SW 1271 (cell line): ENCODE results near the gene NEGR1.

Source experiments
- DNase-seq, 2 experiments: peaks; one replicate each; lab custom pipeline; 2025; lab: John Stamatoyannopoulos, UW

The NEGR1 gene

GRCh38 chr1:71561206-71561605, 721.1 kb downstream of the NEGR1 start:
- DNase-seq = no peak

DNA sequence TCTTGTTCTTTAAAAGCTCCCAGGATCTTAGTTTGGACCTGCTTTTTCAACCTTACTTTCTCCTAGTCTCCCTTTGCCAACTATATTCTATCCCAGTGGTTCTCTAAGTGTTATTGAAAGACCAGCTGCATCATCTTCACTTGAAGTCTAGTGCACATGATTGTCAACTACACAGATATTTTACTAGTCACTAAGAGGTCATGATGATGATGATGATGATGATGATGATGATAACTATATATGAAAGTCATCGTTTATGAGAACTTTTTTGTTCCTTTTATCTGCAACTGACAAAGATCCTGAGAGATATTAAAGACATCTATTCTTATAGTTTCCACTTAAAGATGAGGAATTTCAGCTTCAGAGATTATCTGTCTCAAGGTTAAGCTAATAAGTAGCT, 722.5 kb downstream of the NEGR1 start:
- no peak for DNase-seq

GRCh38 chr1:71557138-71557537, 725.2 kb downstream of the NEGR1 start:
- DNase-seq = no peak

GRCh38 chr1:71548398-71548890, 733.9 kb downstream of the NEGR1 start:
- DNase-seq = no peak

DNA sequence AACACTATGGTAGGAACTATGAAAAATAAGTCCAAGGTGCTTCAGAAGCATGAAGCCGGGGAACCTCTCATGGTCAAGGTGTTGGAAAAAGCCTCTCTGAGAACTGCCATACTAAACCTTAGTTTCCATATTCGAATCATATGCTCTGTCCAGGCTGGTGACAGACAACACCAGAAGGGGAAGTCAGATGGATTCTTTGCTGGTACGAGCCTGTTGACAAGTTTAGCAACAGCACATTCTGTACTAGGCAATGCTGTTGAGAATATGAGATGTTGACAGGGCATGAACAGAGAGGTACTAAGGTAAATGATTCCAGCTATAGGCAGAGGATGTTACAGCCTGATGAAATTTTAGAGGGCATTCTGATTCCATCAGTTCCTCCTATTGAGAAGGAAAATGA, 740.2 kb downstream of the NEGR1 start:
- DNase-seq = no peak

- DNase-seq = no peak
Measured at GRCh38 chr1:71533950-71534349, 748.4 kb downstream of the NEGR1 start.

GRCh38 chr1:71532343-71532742, 750.0 kb downstream of the NEGR1 start:
- no peak for DNase-seq

DNA sequence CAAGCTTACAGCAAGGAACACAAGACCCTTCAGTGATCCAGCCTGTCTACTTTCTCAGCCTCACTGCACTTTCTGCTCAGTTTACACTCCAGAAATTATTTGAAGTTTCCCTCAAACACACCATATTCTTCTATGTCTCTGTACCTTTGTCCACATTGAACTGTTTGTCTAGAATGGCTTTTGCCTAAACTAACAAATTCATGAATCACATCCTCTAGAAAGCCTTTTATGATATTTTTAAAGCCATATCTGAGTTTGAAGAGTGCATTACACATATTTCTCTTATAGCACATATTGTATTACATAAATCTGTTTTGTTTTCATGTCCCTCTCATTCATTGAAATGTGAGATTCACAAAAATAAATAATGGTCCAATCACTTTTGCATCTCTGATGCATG, 755.5 kb downstream of the NEGR1 start:
- DNase-seq = no peak

GRCh38 chr1:71522721-71523120, 759.6 kb downstream of the NEGR1 start:
- no peak for DNase-seq

- DNase-seq = peak in 1 of 2 experiments; percentile 3
Measured at GRCh38 chr1:71521655-71522264, 760.6 kb downstream of the NEGR1 start.

GRCh38 chr1:71511505-71511904, 770.8 kb downstream of the NEGR1 start:
- no peak for DNase-seq

DNA sequence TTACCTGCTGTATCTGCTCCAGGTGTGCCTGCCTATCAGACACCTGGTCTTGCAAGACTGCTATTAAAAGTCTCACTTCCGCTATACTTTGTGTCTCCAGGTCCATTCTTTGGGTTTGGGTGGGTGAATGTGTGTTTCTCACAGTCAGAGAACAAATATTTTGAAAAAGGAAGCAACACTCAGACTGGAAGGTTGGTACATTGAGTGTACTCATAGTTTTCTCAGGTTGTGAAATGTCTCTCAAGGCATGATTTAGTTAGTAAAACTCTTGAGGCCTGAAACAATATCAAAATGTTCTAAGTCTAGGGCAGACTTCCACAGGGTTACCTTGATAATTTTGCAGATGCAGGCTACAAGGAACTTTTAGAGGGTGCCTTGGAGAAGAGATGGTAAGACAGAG, 771.6 kb downstream of the NEGR1 start:
- DNase-seq = no peak

GRCh38 chr1:71509051-71509595, 773.2 kb downstream of the NEGR1 start:
- no peak for DNase-seq

DNA sequence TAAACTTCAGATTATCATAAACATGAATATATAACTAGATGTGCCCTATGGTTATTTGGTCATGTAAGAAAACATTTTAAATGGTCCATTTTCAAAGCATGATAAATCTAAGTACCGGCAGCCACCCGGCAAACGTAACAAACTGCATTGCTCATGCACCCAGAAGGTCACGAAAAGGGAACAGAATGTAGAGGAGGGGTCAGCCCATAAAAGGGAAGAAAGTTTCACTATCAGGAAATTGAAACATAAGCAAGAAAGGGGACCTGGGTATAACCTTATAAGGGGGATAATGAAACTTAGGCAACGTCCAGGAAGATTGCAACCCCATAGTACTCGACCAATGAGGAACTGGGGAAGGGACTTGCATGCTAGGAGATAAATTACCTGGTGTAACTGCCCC, 780.3 kb downstream of the NEGR1 start:
- no peak for DNase-seq

GRCh38 chr1:71498542-71498941, 783.8 kb downstream of the NEGR1 start:
- no peak for DNase-seq

DNA sequence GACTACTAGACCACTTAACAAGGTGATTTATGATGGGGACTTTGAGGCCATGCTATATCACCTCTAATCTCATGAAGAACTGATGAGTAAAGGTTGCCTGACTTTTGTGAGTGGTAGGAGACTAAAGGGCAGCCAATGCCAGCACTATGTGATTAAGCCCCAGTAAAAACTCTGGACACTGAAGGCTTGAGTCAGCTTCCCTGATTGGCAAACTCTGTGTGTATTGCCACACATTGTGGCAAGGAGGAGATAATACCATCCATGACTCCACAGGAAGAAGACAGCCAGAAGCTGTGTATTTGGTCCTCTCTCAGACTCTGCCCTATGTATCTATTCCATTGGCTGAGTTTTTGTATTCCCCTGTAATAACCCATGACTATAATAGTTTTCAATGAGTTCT, 788.2 kb downstream of the NEGR1 start:
- DNase-seq = no peak

GRCh38 chr1:71492298-71493041, 789.9 kb downstream of the NEGR1 start:
- DNase-seq = no peak

DNA sequence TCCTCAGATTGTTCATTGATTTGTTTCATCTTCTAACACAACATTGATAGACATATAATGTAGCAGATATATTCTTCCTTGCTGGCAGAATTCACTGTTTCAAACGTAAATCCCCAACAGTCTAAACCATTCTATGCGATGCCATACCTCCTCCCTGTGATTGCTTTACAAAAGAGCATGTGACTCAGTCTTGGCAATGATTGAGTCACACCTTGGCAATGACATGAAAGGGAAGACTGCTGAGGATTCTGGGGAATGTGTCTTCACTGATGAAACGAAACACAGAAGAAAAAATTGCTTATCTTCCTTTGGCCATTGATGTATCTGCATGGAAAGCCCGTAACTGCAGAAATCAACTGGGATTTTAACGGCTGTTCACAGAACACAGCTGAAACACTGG, 791.9 kb downstream of the NEGR1 start:
- DNase-seq = no peak

GRCh38 chr1:71488555-71489252, 793.6 kb downstream of the NEGR1 start:
- DNase-seq = no peak

GRCh38 chr1:71473331-71473730, 809.0 kb downstream of the NEGR1 start:
- DNase-seq = no peak

DNA sequence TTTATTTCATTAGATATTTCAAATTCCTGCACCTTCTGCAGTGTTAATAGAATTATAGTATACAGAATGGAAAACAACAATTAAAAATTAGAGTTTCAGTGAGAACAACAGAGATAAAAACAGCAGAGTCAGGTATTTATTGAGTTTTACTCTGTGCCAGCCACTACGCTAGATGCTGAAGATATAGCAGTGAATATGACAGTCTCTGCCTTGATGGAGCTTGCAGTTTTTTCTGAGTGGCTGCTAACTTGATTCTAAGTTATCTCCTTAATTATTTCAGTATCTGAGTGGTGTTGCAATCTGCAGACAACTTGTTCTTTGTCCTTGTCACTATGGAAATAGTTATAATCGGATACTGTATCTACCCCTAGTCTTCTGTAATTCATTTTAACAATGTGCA, 817.2 kb downstream of the NEGR1 start:
- no peak for DNase-seq

GRCh38 chr1:71464016-71464415, 818.3 kb downstream of the NEGR1 start:
- DNase-seq = no peak

DNA sequence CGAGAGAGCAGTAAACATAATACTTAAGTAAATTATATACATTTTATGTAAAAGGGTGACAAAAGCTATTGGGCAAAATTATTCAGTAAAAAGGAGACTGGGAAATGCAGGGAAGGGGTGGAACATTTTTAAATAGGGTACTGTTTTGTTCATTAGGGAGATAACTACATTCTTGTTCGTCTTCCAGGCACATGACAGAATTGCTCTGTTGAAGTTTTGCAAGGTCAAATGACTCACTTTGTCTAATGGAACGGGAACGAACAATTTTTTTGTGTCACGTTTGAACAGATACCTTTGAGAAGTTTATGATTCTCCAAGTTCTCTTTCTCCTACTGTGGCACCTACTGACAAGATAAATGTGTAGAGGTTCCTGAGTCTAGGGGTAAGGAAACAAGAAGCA, 819.2 kb downstream of the NEGR1 start:
- DNase-seq = no peak
